NCI-H82 treated with DMSO at 0.1 percent for 48 hours (cell line): Measurements from ENCODE around the gene KLHL22.
A peak's percentile ranks its signal among the peaks of the same experiment; 100 is the strongest.
"Not testable (repeated sequence)": the region's sequence is repeated elsewhere in the genome, so short reads cannot be mapped to it uniquely, and the experiment has no call there.

Experiments used
- DNase-seq: peaks from one replicate; lab custom pipeline; 2025; ENCODE audit not compliant: unreplicated experiment; lab: John Stamatoyannopoulos, UW

The KLHL22 gene

DNA sequence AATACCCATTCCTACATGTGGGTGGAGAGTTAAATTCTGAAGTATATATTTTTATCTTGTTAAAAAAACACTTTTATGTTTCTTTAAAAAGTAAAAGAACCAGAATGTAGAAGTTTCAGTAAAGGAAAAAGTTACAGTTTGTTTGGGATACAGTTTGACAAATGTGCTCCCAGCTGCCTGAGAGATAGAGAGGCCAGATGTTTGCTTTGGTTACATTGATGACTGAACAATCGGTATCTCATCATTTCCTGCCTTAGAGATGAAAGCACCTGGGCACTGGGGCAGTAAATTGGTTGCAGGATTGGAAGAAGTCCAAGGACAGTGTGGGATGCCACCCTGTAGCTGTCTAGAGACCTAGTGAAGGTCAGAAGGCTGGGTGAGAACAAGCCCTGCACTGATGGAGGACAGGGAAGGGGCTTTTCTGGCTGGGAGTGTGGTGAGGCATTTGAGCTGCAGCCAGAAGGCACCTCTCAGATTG is 28.4 kb upstream of the KLHL22 start:
- no peak for DNase-seq

DNA sequence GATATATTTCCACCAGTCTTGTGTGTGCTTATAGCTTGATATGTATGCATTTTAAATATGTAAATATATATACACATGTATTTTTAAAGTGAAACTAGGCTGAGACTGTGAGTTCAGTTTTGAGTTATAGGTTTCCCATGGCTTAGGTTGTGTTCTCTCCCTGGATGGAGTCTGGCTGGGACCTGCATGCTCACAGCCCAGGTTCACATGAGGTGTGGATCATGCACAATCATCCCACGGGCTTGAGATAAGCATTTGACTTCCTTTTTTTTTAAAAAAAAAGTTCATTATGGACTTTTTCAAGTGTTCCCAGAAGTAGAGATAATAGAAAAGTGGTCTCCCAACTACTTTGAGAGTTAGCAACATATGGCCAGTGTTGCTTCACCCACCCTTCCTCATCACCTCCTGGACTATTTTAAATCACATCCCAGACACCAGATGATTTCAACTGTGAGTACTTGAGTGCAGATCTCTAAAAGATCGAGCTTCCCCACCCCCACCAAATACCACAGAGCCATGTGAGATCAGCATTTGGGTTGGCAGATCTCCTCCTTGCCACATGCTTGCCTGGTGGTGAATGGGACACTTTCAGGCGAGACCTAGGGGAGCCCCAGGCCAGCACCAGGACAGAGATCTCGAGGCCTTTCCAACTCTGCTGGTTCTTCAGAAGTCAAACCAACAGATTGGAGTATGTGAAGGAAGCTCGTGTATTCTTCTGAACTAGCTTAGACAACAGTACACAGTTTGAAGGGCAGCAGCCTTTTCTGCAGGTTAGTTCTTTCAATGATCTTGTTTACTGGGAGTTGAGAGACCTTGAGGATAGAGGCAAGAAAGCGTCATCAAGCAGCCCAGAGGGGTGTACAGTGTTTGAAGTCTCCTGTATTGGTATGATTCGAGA is 27.7 kb upstream of the KLHL22 start:
- no peak for DNase-seq

DNA sequence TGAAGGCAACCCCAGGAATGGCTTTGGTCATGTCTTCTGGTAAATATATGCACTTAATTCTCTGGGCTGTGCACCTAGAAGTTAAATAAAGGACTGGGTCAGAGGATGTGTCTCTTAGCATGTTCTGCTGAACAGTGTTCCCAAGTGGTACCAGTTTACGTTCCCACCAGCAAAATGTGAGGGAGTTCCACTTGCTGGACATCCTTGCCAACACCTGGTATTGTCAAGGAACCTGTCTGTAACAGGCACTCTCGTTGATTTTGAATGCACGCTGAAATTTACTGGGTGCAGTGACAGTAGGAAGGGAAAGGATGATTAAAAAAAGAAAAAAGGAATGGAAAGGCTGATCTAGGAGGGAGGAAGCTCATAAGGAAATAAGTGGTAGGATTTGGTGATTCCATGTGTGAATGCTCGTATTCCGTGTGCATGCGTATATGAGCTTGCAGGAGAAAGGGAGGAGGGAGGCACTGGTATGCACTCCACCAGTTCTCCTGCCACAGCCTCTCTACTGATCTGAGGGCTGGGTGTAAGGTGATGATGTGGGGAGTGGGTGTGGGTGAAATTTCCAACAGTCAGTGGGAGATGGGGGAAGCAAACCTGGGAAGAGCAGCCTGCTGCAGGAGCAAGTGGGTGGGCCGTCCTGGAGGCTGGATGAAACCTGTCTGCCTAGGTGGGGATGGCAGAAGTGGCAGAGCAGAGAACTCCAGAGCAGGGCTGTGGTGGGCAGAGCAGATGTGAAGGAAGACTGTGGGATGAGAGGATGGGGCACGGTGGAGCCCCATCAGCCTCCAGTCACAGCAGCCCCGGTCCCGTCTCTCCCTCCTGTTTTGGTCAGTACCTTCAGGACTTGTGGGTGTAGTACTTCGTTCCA is 26.8 kb upstream of the KLHL22 start:
- no peak for DNase-seq

DNA sequence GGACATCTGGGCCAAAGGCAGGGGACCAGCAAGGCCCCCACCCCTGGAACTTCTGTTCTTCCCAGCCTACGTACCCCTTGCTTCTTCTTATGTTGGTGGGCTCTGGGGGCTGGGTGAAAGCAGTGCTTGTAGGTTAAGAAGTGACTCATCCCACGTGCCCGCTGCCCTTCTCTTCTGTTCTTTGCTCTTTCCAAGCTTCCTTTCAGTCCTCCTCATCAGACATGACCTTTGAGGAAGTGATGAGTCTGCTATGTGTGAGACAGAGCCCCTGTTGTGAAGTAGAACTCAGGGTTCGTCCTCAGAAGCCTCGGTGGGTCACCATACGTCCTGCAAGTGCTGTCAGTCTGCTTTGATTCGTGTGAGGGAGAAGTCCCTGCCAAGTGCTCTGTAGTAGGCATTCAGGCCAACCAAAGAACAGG is 24.5 kb upstream of the KLHL22 start:
- DNase-seq, result no peak

DNA sequence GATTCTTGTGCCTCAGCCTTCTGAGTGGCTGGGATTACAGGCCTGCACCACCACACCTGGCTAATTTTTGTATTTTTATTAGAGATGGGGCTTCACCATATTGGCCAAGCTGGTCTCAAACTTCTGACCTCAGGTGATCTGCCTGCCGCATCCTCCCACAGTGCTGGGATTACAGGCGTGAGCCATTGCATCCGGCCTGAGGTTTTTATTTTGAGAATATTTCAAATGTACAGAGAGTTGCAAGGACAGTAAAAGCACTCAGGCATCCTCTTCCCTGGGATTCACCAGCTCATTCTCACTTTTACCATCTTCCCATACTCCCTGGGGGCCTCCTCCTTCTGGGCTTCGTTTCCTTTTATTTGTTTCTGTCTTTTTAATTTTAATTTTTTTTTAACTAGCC is 24.0 kb upstream of the KLHL22 start:
- DNase-seq, result no peak

DNA sequence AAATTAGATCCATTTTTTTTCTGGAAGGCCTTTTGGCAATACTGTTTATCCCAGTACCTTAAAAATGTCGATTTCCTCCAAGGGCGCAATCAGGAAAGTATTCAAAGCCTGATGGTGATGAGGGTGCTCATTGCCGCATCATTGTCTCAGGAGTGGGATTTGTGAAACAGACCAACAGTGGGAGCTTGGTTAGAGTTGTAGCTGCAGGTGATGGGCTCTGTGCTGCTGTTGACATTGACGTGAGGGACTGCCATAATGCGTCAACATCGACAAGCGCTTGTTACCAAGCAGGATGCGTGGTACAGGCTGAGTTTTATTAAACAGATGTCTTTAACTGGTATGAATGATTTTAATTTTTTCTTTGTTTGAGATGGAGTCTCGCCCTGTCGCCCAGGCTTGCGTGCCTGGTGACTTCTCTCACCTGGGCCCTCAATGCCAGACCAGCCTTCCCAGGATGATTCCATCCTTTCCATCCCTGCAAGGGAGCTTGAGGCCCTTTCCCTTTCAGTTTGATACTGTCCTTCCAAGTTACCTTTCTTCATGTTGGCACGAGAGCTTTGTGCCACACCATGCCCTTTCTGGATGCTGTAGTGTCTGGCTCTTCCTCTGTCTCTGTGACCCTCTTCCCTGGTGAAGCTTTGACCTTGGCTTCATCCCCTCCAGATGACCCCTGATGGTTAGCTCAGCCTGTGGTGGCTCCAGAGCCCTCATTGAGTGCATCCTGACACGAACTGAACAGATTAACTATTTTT is 22.4 kb upstream of the KLHL22 start:
- no peak for DNase-seq

DNA sequence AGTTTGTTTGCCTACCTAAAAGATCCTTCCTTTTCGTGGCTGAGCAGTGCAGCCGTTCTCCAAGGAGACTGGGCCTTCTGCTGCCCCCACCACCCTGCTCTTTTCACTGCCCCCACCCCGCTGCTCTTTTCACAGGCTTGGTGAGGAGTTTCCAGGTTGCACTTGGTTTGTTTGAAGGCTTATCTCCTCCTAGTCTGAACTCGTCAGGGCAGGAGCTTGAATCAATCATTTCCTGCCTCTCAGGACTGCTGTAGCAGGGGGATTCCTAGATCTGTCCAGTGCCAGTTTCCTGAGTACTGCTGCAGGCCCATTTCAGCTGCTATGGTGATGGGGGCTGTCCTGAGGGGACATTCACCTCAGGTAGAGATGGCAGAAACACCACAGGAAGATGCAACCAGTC is 21.8 kb upstream of the KLHL22 start:
- DNase-seq, result no peak

DNA sequence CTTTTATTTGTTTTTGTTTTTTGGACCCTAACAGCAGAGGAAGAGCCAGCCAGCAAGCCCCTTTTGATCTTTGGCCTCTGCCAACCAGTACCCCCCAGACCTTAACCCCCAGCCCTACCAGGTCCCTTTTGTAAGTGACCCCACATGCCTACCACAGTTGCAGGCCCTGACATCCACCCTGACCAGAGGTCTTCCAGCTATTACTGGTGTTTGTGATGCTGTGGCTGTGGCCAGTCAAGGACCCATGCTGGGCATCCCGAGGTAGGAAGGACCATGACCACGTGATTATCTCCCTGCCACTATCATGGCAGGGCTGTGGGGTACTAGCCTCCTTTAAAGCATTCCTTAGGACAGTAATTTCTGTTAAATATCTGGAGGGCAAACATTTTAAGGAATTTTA is 20.8 kb upstream of the KLHL22 start:
- DNase-seq, result no peak

DNA sequence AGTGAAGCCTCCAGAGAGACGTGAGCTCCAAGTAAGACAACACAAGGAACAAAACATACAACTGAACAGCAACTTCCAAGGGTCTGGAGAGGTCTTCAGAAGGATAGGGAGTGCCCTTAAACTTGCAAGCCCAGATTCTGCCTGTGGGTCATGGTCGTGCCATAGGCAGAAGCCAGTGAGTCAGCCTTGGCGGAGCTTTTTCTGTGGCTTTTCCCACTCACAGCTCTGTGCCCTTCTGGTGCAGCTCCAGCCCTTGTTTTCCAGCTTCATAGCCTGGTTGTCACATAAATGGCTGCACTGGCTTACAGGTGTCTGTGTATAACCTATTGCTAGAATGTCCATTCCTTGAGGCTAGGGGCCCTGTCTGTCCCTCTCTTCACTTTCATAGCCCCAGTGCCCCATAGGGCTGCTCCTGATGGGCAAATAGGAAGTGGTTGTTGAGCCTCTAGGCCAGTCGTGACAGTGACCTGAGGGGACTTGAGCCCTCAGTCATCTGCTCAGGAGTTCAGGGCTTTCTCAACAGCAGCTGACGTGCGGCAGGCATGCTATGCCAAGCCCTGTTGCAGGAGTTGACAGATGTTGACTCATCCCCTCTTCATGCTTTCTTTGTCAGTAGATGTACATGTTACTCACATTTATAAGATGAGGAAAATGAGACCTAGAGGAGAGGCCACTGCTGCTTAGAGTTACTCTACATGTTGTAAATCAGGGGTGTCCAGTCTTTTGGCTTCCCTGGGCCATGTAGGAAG is 19.2 kb upstream of the KLHL22 start:
- DNase-seq, result no peak

DNA sequence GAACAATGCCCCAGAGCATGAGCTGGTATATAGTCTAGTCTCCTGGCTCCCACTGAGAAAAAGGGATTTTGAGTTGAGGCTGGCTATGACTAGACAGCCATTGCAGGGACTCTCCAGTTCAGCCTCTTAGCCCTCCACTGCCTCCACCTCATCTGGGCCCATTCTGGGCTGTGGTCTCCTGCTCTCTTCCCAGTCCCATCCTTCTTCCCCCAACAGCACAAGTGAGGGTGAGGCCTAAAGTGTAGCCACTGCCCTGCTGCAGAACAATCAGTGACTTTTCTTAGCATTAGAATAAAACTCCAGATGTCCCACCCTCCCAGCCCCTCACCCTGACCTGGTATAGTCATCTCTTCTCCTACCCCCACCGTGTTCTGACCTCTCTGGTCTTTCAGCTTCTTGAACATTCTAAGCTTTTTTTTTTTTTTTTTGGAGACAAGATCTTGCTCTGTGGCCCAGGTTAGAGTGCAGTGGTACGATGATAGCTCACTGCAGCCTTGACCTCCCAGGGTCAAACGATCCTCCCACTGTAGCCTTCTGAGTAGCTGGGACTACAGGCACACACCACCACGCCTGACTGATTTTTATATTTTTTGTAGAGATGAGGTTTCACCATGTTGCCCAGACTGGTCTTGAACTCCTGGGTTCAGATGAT is 16.1 kb upstream of the KLHL22 start:
- no peak for DNase-seq

DNA sequence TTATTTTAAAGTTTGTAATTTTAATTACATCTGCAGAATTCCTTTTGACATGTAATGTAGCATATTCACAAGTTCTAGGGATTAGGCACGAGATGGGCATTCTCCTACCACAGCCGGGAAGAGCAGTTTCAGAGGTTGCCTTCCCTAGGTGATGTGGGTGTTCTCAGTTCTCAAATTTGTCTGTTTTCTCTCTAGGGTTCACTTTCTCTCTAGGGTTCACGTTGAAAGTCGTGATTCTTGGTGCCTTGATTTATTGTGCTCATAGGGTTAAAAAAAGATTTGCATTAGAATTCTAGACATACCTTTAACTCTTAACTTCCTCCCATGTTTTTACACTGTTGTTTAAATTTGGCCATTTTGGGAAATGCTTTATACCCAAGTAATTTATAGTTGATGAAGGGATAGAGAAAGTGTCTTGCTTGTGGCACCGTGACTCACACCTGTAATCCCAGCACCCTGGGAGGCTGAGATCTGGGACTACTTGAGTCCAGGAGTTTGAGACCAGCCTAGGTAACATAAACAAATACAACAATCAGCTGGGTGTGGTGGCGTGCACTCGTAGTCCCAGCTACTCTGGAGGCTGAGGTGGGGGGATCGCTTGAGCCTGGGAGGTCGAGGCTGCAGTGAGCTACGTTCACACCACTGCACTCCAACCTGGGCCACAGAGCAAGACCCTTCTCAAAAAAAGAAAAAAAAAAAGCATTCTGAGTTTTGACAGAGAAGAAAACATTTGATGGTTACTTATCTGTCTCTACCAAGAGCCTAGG is 15.4 kb upstream of the KLHL22 start:
- no peak for DNase-seq

DNA sequence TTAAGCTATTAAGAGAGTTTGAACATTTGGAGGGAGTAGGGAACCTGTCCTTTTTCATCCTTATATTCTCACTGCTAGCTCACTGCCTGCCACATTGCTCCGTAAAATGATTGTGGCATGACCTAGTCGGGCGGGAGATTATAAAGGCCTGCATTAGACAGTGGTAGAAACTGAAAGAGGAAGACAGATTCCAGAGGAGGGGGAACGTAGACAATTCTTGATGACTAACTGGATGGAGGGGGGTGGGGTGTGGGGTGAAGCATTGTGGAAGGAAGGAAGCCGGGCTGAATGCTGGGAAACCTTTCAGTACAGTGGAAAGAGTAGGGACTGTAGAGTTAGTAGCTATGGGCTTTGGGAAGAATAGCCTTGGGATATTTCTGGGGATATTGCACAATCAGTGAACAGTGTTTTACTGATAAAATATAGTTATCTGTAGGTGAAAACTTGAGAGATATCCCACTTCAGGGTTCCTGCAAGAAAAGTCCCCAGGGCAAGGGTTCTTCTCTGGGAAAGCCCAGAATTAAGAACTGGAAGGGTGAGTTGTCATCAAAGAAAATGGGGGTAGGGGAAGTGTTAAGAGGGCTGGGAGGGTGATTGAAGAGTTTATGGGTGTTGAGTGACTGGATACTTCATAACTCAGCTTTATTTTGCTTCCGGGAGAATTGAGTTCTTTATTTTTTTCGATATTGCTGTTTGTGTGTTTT is 13.9 kb upstream of the KLHL22 start:
- DNase-seq, result no peak

DNA sequence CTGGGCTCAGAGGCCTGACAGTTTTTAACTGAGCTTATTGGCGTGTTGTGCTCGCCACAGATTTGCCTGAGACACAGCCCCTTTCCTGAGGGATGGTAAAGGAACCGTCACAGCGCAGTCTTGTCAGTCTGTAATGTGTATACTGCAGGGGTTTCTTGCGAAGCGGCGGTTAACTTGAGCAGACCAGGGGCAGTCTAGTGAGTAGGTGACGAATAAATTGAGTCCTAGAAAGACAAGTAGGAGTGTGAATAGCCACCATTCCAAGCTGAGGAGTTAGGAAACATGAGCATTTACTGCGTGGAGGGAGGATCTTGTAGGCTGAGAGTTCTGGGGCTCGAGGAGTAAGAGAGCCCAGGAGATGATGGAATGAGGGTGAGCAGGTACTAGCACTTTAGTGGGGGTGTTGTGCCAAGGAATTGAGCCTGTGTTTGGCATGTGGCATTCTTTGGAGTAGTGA is 13.2 kb upstream of the KLHL22 start:
- DNase-seq, result no peak

DNA sequence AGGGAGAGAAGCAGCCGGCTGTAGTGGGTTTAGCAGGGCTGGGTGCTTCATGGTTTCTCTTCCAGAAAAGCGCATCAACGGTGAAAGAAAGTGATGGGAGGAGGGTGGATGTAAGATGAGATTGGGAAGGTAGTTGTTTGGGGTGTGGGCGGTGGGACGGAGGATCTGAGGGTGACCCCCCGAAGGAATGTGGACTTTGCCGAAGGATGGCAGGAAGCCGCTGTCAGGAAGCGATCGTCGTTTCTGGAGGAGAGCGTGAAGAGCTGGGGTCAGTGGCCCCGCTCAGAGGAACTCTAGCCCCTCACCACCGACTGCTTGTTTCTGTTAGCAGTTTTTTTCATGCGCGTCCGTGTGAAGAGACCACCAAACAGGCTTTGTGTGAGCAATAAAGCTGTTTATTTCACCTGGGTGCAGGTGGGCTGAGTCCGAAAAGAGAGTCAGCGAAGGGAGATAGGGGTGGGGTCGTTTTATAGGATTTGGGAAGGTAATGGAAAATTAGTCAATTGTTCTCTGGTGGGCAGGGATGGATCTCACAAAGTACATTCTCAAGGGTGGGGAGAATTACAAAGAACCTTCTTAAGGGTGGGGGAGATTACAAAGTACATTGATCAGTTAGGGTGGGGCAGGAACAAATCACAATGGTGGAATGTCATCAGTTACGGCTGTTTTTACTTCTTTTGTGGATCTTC is 12.6 kb upstream of the KLHL22 start:
- DNase-seq, result not testable (repeated sequence)

DNA sequence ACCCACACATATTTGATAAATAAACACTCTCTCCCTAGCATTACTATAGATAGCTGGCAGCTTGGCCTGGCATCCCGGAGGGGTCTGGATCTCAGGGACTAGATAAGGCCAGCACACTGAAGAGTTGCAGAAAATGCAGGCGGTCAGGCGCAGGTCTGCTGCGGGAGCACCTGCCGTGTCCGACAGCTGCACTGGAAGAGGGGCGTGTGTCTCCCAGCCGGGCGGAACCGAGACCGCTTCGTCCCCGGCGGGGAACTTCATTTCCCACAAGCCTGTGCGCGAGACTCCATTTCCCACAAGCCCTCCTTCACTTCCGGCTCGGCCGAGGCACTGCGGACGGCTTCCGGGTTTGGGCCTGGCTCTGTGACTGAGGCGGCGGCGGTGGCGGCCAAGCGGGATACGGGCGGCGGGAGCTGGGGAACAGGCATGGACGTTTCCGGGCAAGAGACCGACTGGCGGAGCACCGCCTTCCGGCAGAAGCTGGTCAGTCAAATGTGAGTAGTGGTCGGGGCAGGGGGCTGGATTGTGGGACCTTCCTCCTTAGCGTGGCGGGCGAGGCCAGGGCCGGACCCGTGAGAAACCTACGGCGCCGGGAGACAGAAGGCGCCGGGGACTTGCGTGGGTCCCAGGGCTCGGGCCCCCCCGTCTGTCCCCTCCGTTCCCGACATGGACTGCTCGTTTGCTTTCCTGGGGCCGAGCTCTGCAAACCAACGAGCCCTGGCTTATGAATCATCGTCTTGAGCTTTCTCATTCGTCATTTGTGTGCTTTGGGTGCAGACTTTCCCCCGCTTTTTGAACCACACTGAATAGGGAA is 11.9 kb upstream of the KLHL22 start, which contains the start of gene MED15:
Gene MED15, plus strand, starts transcription at position 358 of the 814 bp plus-strand sequence. Its CDS starts 69 bp downstream, at position 427.
- DNase-seq, result peak; percentile 59

DNA sequence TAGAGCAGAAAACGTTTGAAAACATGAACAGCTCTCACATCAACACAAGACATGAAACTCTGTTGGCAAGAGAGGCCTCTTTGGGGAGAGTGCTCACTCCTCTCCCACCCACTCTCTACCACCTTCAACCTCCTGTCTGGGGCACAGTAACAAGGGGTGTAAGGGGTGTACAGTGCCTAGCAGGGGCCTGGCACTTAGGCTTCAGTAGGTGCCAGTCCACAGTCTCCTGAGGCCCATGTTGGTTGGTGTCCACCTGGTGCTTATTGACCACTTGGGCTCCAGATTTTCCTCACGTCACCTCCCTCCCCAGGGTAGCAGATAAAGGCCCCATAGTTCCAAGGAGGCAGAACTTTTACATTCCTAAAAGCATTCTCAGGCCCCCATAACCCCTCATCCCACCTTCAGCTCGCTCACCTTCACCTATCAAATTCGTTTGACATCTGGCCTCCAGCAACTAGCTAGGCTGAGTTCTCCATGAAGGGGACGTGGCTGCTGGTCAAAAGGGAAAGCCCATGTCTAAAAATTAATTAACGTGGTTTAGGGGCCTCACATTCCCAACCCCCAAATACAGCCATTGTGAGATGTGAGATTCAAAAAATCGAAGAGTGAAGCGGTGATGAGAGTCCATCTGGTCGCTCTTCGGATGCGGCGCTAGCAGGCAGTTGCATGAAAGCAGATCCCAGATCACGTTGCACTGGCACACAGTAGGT is 11.1 kb upstream of the KLHL22 start:
- no peak for DNase-seq
